ENCODE data around the gene KIFC1.

Gene KIFC1

DNA sequence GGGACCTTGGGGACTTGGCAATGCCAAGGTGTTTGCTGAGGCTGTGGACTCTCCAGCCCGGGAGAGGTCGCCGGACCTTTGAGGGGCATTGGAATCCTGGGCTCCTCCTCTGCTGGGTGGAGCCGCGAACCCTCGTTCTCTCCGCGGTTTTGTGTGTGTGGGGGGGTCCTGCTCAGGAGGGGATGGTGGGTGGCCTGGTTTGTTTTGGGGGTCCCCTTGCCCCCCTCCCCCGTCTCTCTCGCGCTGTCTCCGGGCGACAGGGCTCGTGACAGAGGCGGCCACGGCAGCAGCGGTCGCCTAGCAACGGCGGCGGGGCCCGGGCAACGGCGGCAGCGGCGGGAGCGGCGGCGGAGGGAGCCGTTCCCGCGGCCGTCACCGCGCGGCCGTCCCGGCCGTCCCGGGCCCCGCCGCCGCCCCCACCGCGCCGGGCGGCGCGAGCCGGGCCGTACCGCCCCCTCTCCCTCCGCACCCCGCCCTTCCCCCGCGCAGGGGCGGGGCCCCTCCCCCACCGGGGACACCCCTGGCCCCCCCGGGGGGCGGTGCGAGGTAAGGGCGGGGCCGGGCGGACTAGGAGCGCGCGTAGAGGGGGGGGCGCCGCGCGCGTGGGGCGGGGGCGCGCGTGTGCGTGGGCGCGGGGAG is 36.1 kb downstream of the KIFC1 start:
- peak in 3 of 4 experiments; percentile 33 to 77 (median 62) for DNase-seq

DNA sequence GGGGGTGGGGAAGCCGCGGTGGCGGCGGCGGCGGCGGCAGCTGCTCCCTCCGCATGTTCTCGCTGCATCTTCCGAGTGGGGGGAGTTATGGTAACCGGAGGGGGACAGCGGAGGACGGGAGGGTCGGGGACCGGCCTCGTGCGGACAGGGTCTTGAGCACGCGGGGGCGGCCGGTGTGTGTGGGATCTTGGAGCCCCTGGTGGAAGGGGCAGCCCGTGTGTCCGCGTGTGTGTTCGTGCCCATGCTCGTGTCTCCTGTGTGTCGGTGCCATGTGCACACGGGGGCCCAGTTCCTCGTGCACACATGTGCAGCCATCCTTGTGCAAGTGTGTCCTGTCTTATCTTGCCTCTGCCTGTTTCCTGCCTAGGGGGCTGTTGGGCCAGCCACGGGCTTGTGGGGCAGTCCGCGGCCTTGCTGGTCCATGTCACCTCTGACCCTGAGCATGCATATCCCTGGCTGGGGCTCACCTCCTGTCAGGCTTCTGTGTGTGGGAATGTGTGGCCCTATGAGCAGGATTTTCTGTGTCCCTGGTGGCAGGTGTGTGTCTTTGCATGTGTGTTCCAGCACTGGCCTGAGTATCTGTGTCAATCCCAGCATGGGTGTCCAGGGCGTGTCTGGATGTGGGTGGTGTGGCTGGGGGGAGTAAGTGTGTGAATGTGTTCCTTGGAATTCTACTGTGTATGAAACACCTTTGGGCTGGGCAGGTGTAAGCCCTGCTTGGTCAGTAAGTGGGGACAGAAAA is 36.8 kb downstream of the KIFC1 start:
- peak in 3 of 4 experiments; percentile 34 to 38 (median 36) for DNase-seq

DNA sequence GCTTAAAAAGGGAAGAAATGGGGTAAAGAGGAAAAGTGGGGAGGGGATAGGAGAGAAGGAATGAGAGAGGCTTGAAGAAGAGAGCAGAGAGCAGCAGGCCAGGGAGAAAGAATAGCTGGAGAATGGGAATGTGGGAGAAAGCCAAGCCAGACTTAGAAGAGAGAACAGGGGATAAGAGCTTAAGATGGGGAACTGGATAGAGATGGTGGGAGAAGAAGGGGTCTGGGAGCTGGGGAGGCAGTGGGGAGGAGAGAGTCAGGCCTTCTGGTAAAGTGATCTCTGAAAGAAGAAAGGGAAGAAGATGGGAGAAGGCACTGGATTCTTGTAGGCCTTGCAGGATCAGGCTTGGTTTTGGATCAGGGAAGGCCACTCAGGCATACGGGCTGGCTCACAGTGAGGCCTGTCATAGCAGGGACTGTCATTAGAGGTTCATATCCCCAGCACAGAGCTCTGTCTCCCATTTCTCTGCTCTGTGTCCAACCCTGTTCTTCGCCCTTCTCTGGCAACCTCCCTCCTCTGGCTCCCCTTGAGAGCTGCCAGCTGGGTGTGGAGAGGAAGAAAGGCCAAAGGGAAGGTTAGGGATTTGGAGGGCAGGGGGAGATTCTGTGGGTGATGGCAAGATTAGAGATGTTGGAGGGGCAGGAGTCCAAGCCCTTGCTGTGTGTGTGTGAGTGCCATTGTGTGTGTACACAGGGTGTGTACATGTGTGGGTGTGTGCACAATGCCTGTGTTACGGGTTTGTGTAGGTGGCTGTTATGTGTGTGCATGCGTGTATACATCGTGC is 37.5 kb downstream of the KIFC1 start:
- DNase-seq = no peak

DNA sequence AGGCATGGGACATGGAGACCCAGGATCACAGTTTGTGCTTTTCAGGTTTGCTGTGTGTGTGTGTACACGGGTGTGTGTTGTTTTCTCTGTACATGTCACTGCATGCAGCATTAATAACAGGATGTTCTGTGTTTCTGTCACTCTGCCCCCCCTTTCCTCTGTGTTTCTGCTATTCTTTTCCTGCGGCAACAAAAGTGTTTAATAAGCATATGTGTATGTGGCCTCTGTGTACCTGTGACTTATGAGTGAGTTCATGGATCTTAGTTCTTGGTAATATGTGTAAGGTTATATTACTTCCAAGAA is 38.1 kb downstream of the KIFC1 start:
- DNase-seq = no peak

GRCh38 chr6:33430334-33430733 is 38.7 kb downstream of the KIFC1 start:
- no peak for DNase-seq

DNA sequence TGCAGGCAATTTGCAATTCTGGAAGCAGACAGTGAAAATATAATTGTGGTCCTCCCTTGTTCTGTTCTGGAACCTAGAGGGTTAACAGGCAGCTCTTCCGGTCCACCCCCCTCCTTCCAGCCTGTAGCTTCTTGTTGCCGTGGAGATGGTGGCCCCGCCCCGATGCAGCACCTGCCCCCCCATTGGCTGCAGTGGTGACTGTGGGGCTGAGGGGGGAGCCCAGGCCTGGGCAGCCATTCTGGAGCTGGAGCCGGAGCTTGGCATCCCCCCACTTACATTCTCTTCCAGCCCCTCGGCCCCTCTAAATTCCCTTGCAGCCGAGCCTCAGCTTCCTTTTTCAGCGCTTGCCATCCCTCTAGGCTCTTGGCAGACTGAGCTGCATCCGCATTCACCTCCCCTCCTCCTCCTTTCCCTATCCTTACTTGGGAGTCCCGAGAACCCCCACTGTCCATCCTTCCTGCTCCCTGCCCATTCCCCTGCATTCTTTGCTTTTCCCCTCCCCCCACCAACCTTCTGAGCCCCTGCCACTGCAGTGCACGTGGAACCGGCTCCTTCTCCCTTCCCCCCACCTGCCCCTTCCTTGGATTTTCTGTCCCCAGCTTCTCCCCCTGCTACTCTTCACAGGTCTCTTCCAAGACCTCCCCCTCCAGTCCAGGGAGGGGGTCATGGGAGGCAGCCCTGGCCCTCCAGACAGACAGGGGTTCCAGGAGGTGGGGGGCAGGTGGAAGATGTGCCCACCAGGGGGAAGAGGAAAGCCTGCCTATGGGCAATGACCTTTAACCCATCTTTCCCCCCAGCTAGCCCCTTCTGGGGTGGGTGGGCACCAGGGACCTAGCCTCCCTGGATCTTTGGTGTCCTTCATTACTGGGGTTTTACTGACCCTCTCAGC is 39.6 kb downstream of the KIFC1 start:
- DNase-seq = peak in 2 of 4 experiments; percentile 30 to 54

- DNase-seq = peak in 1 of 4 experiments; percentile 35
These were observed 40.4 kb downstream of the KIFC1 start for GRCh38 chr6:33431880-33432541.

DNA sequence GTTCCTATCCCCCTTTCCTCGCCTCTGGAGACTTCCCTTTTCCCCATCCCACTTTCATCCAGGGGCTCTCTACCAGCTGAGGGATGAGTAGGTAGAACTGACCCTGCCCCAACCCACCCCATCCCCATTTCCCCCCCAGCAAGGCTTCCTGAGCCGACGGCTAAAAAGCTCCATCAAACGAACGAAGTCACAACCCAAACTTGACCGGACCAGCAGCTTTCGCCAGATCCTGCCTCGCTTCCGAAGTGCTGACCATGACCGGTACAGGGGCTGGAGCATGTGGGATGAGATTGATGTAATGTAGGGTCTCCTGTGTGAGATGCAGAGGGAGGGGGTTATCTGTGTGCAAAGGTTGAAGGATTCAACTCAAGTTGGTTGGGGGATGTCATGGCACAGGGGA is 40.9 kb downstream of the KIFC1 start:
- DNase-seq = no peak

DNA sequence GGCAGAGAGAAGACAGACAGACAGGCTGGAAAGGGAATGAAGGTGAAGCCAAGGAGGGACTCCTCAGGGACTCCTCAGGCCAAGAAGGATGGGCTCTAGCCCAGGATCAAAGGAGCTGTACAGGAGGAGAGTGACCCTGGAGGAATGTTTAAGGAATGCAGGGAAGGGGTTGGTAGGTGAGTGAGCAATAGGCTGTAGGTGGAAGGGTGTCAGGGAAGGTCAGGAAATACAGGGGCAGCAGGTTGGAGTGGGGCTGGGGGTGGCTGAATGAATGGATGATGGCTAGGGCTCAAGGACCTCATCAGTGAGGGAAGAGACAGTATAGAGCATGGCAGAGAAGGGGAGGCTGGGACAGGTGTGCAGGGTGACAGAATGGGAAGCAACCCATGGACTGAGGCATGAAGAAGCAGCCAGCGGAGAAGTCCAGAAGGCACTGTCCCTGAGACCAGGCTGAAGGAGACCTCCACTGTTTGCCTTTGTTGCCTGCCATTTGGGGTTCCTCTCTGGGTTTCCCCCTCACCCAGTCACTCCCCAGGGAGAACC is 41.4 kb downstream of the KIFC1 start:
- DNase-seq = no peak

DNA sequence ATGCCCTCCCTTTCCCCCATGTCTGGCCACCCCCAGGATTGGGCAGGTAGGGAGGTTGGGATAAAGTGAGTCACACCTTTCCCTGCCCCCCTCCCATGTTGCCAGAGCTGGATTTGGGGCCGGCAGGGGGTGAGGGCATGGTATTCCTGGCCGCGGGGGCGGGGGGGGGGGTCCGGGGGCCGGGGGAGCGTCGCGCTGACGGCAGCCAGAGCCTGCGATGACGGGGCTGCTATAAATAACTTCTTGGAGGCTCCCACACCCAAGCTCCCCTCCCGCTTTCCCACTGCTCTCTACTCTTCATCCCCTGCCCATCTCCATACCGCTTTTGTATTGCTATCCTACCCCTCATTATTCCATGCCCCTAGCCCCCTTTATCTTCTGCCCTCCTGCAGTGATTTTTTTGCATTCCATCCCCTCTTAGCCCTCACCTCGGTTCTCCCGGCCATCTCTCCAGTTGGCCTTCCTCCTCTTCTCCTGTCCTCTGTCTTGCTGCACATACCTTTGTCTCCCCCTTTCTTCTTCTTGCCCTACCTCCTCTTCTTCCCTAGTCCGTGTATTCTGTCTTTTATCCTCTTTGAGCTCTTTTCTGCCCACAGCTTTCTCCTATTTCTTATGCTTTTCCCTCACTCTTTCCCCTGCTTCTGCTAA is 42.0 kb downstream of the KIFC1 start:
- no peak for DNase-seq

GRCh38 chr6:33434961-33435360 is 43.3 kb downstream of the KIFC1 start:
- peak; percentile 71 to 89 (median 84) for DNase-seq

DNA sequence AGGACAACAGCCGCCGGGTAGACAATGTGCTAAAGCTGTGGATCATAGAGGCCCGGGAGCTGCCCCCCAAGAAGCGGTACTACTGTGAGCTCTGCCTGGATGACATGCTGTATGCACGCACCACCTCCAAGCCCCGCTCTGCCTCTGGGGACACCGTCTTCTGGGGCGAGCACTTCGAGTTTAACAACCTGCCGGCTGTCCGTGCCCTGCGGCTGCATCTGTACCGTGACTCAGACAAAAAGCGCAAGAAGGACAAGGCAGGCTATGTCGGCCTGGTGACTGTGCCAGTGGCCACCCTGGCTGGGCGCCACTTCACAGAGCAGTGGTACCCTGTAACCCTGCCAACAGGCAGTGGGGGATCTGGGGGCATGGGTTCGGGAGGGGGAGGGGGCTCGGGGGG is 46.0 kb downstream of the KIFC1 start:
- no peak for DNase-seq

GRCh38 chr6:33438978-33439594 is 47.5 kb downstream of the KIFC1 start:
- no peak for DNase-seq

GRCh38 chr6:33439956-33440648 is 48.5 kb downstream of the KIFC1 start:
- DNase-seq = no peak

DNA sequence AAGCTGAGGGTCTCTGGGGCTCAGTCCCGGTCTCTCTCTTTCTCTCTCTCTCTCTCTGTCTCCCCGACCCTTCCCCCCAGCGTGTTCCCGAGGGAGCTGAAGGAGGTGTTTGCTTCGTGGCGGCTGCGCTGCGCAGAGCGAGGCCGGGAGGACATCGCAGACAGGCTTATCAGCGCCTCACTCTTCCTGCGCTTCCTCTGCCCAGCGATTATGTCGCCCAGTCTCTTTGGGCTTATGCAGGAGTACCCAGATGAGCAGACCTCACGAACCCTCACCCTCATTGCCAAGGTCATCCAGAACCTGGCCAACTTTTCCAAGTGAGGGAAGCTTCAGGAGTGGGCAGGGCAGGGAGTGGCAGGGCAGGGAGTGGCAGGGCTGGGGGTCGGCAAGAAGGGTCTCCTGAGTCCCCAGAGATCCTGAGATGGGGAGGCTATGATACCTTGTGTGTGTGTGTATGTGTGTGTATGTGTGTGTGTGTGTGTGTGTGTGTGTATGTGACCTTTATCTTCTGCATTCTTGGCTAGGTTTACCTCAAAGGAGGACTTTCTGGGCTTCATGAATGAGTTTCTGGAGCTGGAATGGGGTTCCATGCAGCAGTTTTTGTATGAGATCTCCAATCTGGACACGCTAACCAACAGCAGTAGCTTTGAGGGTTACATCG is 49.2 kb downstream of the KIFC1 start:
- no peak for DNase-seq

GRCh38 chr6:33441457-33441856 is 49.8 kb downstream of the KIFC1 start:
- DNase-seq = no peak

DNA sequence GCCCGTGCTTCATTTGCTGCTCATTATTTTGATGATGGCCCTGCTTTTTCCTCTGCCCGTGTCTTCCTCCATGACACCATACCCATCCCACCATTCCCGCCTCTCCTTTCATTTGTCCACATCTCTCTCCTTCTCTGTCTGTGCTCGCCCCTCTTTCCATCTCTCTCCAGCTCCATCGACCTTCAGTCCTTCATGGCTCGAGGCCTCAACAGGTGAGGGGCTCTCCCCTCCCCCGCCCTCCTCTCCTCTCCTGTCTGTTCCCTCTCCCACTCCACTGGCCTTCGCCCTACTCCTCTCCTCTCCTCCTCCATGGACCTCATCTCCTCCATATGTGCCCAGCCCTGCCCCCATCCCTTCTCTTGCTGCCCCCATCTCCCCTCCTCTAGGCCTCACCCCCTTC is 50.7 kb downstream of the KIFC1 start:
- no peak for DNase-seq

- DNase-seq = no peak
These were observed 51.4 kb downstream of the KIFC1 start for GRCh38 chr6:33443025-33443424.

All from suppressor macrophage (primary cell).